Common myeloid progenitor, CD34-positive (primary cell): ENCODE results near the gene VIM.

Source experiments
- CTCF ChIA-PET: fragments of 350-600 bp; sonication (Branson Sonifier 250); formaldehyde crosslinking; loops from one replicate; lab custom pipeline; 2021; ENCODE audit warnings: antibody characterized with exemption; lab: Charles Lee
- POLR2A ChIA-PET: fragments of 350-600 bp; sonication (Branson Sonifier 250); formaldehyde crosslinking; loops from one replicate; lab custom pipeline; 2021; ENCODE audit warnings: antibody characterized with exemption; lab: Charles Lee
- DNase-seq, 3 donors: peaks; one replicate each; pipeline versions ENCODE4 v3.0.0 to v3.0.0-alpha.2; 2013
- H3K27ac ChIP-seq, 2 experiments: 1 replicate in 1 of 2; 2 replicates in 1 of 2; pipeline ENCODE4 v1.7.0; 2013; ENCODE audit warnings: inconsistent platforms in 2 of 2, low read length in 2 of 2, mild to moderate bottlenecking in 2 of 2, low read depth in 1 of 2, moderate library complexity in 1 of 2; ENCODE audit not compliant: severe bottlenecking in 2 of 2, insufficient read depth in 1 of 2, poor library complexity in 1 of 2
- H3K27me3 ChIP-seq, 5 experiments: replicated peaks in 2 of 5; 1 replicate in 3 of 5; 2 replicates in 2 of 5; pipeline versions ENCODE4 v1.6.1 to v1.7.0; 2013; ENCODE audit warnings: low read length in 4 of 5, mild to moderate bottlenecking in 2 of 5, moderate library complexity in 2 of 5, inconsistent platforms in 1 of 5; ENCODE audit not compliant: insufficient read depth in 5 of 5, control insufficient read depth in 4 of 5
- H3K36me3 ChIP-seq, 4 experiments: 1 replicate in 2 of 4; 2 replicates in 2 of 4; pipeline versions ENCODE4 v1.6.1 to v1.7.0; 2013; ENCODE audit warnings: low read length in 3 of 4, control low read depth in 1 of 4, mild to moderate bottlenecking in 1 of 4; ENCODE audit not compliant: control insufficient read depth in 4 of 4, insufficient read depth in 4 of 4
- H3K4me1 ChIP-seq, 4 experiments: 1 replicate in 3 of 4; 2 replicates in 1 of 4; pipeline versions ENCODE4 v1.6.1 to v1.7.1; 2013; ENCODE audit warnings: low read length in 3 of 4, mild to moderate bottlenecking in 3 of 4, control low read depth in 1 of 4, inconsistent platforms in 1 of 4, moderate library complexity in 1 of 4; ENCODE audit not compliant: control insufficient read depth in 4 of 4, insufficient read depth in 4 of 4; ENCODE audit errors: control extremely low read depth in 1 of 4
- H3K4me3 ChIP-seq, 7 experiments: 1 replicate in 4 of 7; 2 replicates in 3 of 7; pipeline versions ENCODE4 v1.5.1 to v1.7.0; 2013; ENCODE audit warnings: mild to moderate bottlenecking in 7 of 7, low read length in 6 of 7, moderate library complexity in 6 of 7, inconsistent platforms in 2 of 7, low read depth in 2 of 7, control low read depth in 1 of 7; ENCODE audit not compliant: insufficient read depth in 4 of 7, control insufficient read depth in 1 of 7; ENCODE audit errors: extremely low read depth in 1 of 7
- H3K9me3 ChIP-seq, 5 experiments: 1 replicate in 4 of 5; 2 replicates in 1 of 5; pipeline versions ENCODE4 v1.6.1 to v1.7.1; 2013; ENCODE audit warnings: low read length in 4 of 5, mild to moderate bottlenecking in 2 of 5, inconsistent platforms in 1 of 5, low read depth in 1 of 5, moderate library complexity in 1 of 5; ENCODE audit not compliant: control insufficient read depth in 4 of 5, insufficient read depth in 2 of 5; ENCODE audit errors: control extremely low read depth in 1 of 5
- WGBS: methylation state at CpG from one replicate; pipeline ENCODE4 v1.1.5; 2013; ENCODE audit not compliant: insufficient coverage; 5-methylcytosine and 5-hydroxymethylcytosine counted together

The VIM gene

GRCh38 chr10:17206210-17206709, 21.8 kb upstream of the VIM start:
- ChIA-PET CTCF (interaction anchor here (0.7 to 3.5 kb wide), 7 partner anchors 10 to 308 kb away, joined by 3 to 36 read pairs (median 5); partner anchors contain the start of gene VIM), POLR2A (interaction anchor here (0.9 to 2.9 kb wide), 4 partner anchors 10 to 31 kb away, joined by 5 to 34 read pairs (median 11); partner anchors contain the start of gene VIM)
- H3K4me3 ChIP-seq = no peak overlapping the region
- WGBS = 79% methylated on average over 4 of the region's 7 CpGs
- H3K9me3 ChIP-seq = no peaks in the 10 kb centered on the region
- H3K36me3 ChIP-seq = no peaks in the 10 kb centered on the region
- peaks cover 7 to 44% (median 30%) of the 10 kb centered on the region in 4 experiments for H3K4me1 ChIP-seq
- peak; percentile 75 to 98 (median 96) for DNase-seq
- no peaks in the 10 kb centered on the region for H3K27me3 ChIP-seq
- peak overlapping the region; percentile 81 to 93 for H3K27ac ChIP-seq

- Histone ChIP-seq H3K36me3 (no peaks in the 10 kb centered on the region), H3K9me3 (no peaks in the 10 kb centered on the region), H3K4me3 (no peak overlapping the region), H3K27ac (no peak overlapping the region), H3K27me3 (no peaks in the 10 kb centered on the region), H3K4me1 (peaks cover 13 to 52% (median 36%) of the 10 kb centered on the region in 4 experiments)
- POLR2A ChIA-PET = no interaction called here
- no peak for DNase-seq
- CTCF ChIA-PET = interaction anchor here (0.9 to 3.5 kb wide), 2 partner anchors 11 to 18 kb away, joined by 6 to 20 read pairs; no protein-coding TSS in a partner anchor
These were observed 19.6 kb upstream of the VIM start for GRCh38 chr10:17208476-17208875.

GRCh38 chr10:17209302-17209701, 18.7 kb upstream of the VIM start:
- Histone ChIP-seq H3K9me3 (no peaks in the 10 kb centered on the region), H3K27ac (no peak overlapping the region), H3K27me3 (no peaks in the 10 kb centered on the region), H3K4me1 (peaks cover 13 to 58% (median 38%) of the 10 kb centered on the region in 4 experiments), H3K4me3 (no peak overlapping the region), H3K36me3 (no peaks in the 10 kb centered on the region)
- ChIA-PET POLR2A (no interaction called here), CTCF (no interaction called here)
- WGBS = no CpG with 5 or more reads among the region's 1 CpG
- no peak for DNase-seq

GRCh38 chr10:17209881-17210280, 18.2 kb upstream of the VIM start:
- POLR2A ChIA-PET = no interaction called here
- H3K4me3 ChIP-seq = no peak overlapping the region
- H3K4me1 ChIP-seq = peaks cover 14 to 64% (median 43%) of the 10 kb centered on the region in 4 experiments
- no peaks in the 10 kb centered on the region for H3K9me3 ChIP-seq
- no peaks in the 10 kb centered on the region for H3K27me3 ChIP-seq
- DNase-seq = no peak
- no peak overlapping the region for H3K27ac ChIP-seq
- CTCF ChIA-PET = no interaction called here
- no peaks in the 10 kb centered on the region for H3K36me3 ChIP-seq
- 100% methylated on average over 1 of the region's 2 CpGs for WGBS

GRCh38 chr10:17210361-17210760, 17.7 kb upstream of the VIM start:
- no peak for DNase-seq
- POLR2A ChIA-PET = no interaction called here
- H3K27ac ChIP-seq = no peak overlapping the region
- H3K4me1 ChIP-seq = peaks cover 17 to 66% (median 46%) of the 10 kb centered on the region in 4 experiments
- H3K4me3 ChIP-seq = no peak overlapping the region
- H3K9me3 ChIP-seq = no peaks in the 10 kb centered on the region
- H3K27me3 ChIP-seq = no peaks in the 10 kb centered on the region
- CTCF ChIA-PET = no interaction called here
- H3K36me3 ChIP-seq = no peaks in the 10 kb centered on the region
- WGBS = no CpG with 5 or more reads among the region's 3 CpGs

GRCh38 chr10:17212802-17213221, 15.2 kb upstream of the VIM start:
- POLR2A ChIA-PET = interaction anchor here (0.8 to 2.1 kb wide), 2 partner anchors 15 to 17 kb away, joined by 4 to 5 read pairs; partner anchors contain the start of gene VIM
- CTCF ChIA-PET = interaction anchor here (0.5 to 1.9 kb wide), 6 partner anchors 10 to 308 kb away, joined by 3 to 9 read pairs (median 4); partner anchors contain the start of gene TRDMT1
- Histone ChIP-seq H3K4me1 (peaks cover 21 to 62% (median 46%) of the 10 kb centered on the region in 4 experiments), H3K27me3 (no peaks in the 10 kb centered on the region), H3K9me3 (no peaks in the 10 kb centered on the region), H3K36me3 (no peaks in the 10 kb centered on the region), H3K4me3 (no peak overlapping the region), H3K27ac (no peak overlapping the region)
- peak in 2 of 3 donors; percentile 25 to 49 for DNase-seq

GRCh38 chr10:17213646-17214349, 14.2 kb upstream of the VIM start:
- Histone ChIP-seq H3K27me3 (no peaks in the 10 kb centered on the region), H3K4me3 (no peak overlapping the region), H3K36me3 (no peaks in the 10 kb centered on the region), H3K4me1 (peaks cover 21 to 55% (median 42%) of the 10 kb centered on the region in 4 experiments), H3K27ac (no peak overlapping the region), H3K9me3 (no peaks in the 10 kb centered on the region)
- DNase-seq = no peak
- CTCF ChIA-PET = interaction anchor here (0.6 to 1.9 kb wide), 5 partner anchors 12 to 386 kb away, joined by 3 to 9 read pairs (median 4); no protein-coding TSS in a partner anchor
- 100% methylated on average over 1 of the region's 2 CpGs for WGBS
- POLR2A ChIA-PET = interaction anchor here (2.1 kb wide), 1 partner anchor 16 kb away, joined by 5 read pairs; no protein-coding TSS in a partner anchor
